Germinal center (tissue), 1 donor: ENCODE results near the gene PSMD1.
A peak's percentile ranks its signal among the peaks of the same experiment; 100 is the strongest.
"Not testable (repeated sequence)": the region's sequence is repeated elsewhere in the genome, so short reads cannot be mapped to it uniquely, and the experiment has no call there.

Source experiments
- DNase-seq: peaks from one replicate; pipeline ENCODE4 v3.0.0; 2012; ENCODE audit warnings: mixed read lengths, low spot score

PSMD1 gene

DNA sequence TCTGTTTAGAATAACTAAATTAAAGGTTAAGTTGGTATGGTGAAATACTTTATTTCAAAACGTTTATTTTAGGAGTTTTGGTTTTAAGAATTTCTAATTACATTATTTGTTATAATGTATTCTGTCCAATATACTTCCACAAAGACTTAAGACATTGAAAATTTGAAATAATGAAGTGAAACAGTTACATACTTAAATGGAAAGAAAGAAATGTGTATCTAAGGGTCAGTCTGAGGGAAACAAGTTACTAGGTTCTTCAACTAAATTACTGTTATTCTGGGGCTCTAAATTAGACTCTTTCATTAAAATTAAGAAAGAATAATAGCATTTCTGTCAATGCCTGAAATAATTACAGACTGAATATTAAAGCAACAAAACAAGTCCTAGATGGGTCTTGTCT lies 60.5 kb downstream of the PSMD1 start:
- DNase-seq = no peak

- no peak for DNase-seq
Observed at GRCh38 chr2:231117922-231118613, 61.4 kb downstream of the PSMD1 start.

DNA sequence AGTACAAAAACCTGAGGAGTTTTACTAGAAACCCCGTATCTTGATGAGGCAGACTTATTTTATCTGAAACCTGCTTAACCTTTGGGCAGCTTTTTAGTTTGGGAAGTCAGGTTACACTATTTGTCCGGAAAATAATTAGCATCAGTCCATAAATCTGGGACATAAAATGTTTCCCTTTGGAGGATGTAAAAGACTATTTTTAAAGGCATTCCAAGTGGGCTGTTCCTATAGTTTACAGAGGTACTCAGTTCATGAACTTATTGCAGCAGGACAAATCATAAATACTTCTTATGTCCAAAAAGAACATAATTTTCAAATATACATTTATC lies 61.9 kb downstream of the PSMD1 start:
- no peak for DNase-seq

- no peak for DNase-seq
Observed at GRCh38 chr2:231123362-231123898, 66.8 kb downstream of the PSMD1 start.

- no peak for DNase-seq
Observed at GRCh38 chr2:231124838-231125568, 68.3 kb downstream of the PSMD1 start, which contains the start of gene HTR2B. HTR2B (minus strand) TSS chr2:231125042; CDS start chr2:231123764, 1,278 bp downstream.

DNA sequence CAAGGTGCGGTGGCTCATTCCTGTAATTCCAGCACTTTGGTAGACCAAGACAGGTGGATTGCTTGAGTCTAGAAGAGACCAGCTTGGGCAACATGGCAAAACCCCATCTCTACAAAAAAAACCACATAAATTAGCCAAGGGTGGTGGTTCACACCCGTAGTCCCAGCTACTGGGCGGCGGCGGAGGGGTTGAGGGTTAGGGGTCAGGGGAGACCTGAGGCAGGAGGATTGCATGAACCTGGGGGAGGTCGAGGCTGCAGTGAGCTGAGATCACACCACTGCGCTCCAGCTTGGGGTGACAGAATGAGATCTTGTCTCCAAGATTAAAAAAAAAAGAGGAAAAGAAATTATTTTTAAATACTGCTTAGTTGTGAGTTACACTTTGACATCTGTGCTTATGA lies 69.5 kb downstream of the PSMD1 start:
- no peak for DNase-seq

GRCh38 chr2:231127480-231127879 lies 70.8 kb downstream of the PSMD1 start:
- no peak for DNase-seq

DNA sequence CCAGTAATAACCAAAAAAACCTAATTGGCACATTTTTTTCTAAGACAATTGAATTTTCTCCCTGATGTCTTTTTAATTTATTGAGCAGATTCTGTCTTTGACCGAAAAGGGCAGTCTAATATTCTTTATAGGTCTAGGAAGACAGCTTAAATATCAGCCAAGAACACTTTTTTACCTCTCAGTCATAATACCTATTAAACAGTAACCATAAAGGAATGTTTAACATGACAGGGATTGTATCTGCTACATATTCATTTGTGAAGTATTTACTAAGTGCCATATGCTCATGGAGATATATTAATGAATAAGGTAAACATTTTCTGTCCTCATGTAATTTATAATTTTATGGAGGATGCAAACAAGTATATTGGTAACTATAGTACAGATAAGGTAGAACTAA lies 71.3 kb downstream of the PSMD1 start:
- no peak for DNase-seq

DNA sequence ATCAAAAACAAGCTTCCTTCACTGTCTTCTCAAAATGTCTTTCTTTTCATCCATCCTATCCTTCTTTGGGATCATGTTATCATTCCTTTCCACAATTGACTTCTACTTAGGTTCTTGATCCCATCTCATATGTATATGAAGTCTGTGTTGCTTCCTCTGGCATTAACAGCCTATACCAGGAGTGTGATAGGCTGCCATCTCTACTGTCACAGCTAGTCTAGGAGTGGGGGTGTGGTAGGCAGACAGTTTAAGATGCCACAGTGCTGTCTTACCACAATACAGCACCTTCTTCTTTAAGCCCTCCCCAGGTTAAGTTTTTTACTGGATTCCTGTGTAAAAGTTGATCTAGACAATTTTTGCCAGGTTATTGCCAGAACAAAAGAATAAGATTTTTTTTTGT lies 71.9 kb downstream of the PSMD1 start:
- DNase-seq = no peak

DNA sequence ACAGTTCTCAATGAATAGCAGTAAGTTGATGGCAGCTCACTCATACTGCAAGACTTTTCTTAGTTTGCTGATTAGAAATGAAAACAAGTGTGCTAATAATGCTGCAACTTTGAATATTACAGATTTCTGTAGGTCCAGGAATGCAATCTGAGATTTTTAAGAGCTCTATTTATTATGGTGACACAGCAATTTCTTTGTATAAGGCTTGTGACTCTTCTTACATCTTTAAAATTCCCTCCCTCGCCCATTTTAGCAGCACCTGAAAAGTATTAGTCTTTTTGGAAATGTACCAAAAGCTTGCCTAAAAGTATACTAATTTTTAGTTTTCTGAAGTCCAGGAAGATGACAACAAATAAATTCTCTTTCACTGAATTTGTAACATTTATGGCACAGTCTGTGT lies 72.5 kb downstream of the PSMD1 start:
- DNase-seq = no peak

GRCh38 chr2:231130336-231131056 lies 73.8 kb downstream of the PSMD1 start:
- DNase-seq = no peak

- DNase-seq = no peak
Observed at GRCh38 chr2:231132129-231132528, 75.5 kb downstream of the PSMD1 start.

- no peak for DNase-seq
Observed at GRCh38 chr2:231133365-231134099, 76.9 kb downstream of the PSMD1 start.

DNA sequence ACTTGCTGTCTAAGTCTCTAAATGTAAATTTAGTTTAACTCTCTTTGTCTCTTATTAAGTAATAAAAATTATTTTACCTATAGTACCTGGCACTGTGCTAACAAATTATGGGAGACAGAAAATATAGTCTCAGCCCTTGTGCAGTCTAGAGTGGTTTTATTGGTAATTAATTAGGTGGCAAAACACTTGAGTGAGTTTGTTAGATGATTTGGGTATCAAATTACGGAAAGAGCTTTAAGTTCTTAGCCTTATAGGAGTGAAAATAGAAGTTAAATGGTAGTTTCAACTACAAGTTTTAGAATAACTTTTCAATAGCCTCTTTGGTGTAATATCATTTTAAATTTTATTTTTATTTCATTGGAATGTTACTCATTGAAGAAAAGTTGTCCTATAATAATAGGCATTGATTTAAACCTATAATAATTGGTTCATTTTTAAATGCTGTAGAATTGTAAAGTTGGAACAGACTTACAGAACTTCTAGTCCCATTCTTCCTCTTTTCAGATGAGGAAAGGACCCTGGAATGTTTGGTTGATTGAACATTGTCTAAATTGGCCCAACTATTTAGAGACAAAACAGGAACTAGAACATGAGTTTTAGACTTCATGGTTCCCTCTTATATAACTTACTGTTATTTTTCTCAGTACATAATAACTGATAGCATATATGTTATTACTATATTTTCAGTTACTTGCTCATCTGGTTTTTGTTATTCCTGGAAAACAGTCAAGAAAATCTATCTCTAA lies 78.4 kb downstream of the PSMD1 start:
- DNase-seq = peak; percentile 10

- no peak for DNase-seq
Observed at GRCh38 chr2:231138699-231139098, 82.0 kb downstream of the PSMD1 start.

GRCh38 chr2:231139796-231140195 lies 83.1 kb downstream of the PSMD1 start:
- no peak for DNase-seq

GRCh38 chr2:231140808-231141207 lies 84.1 kb downstream of the PSMD1 start:
- not testable (repeated sequence) for DNase-seq

GRCh38 chr2:231144896-231145295 lies 88.2 kb downstream of the PSMD1 start:
- DNase-seq = no peak

GRCh38 chr2:231146665-231147064 lies 90.0 kb downstream of the PSMD1 start:
- no peak for DNase-seq

GRCh38 chr2:231152800-231153557 lies 96.3 kb downstream of the PSMD1 start:
- DNase-seq = no peak

GRCh38 chr2:231159306-231159705 lies 102.6 kb downstream of the PSMD1 start:
- DNase-seq = no peak
